ENCODE results near the gene DNAH17.

DNAH17 gene

DNA sequence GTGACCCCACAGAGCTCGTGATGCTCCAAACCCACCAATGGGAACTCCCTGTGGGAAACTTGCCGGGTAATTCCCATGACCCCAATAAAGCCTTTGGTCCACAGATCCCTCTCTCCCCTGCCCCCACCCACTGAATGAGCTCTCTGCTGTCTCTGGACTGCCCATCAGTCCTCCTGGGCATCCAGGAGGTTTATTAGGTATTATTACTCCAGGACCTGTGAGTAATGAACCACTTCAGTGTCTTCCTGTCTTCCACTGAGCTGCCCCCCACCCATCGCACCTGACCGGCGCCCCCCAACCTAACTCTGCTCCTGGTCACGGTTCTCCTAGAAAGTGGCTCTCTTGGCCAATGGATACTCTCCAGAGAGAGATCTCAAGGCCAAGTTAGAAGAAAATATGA lies 28.7 kb upstream of the DNAH17 start:
- H3K9me3 ChIP-seq (replicated peaks; ENCODE audit: insufficient read depth, low read length): no peaks in the 10 kb centered on the region

GRCh38 chr17:78605429-78605828 lies 28.2 kb upstream of the DNAH17 start:
- TF ChIP-seq, protein P1, sequence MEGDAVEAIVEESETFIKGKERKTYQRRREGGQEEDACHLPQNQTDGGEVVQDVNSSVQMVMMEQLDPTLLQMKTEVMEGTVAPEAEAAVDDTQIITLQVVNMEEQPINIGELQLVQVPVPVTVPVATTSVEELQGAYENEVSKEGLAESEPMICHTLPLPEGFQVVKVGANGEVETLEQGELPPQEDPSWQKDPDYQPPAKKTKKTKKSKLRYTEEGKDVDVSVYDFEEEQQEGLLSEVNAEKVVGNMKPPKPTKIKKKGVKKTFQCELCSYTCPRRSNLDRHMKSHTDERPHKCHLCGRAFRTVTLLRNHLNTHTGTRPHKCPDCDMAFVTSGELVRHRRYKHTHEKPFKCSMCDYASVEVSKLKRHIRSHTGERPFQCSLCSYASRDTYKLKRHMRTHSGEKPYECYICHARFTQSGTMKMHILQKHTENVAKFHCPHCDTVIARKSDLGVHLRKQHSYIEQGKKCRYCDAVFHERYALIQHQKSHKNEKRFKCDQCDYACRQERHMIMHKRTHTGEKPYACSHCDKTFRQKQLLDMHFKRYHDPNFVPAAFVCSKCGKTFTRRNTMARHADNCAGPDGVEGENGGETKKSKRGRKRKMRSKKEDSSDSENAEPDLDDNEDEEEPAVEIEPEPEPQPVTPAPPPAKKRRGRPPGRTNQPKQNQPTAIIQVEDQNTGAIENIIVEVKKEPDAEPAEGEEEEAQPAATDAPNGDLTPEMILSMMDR (IDR thresholded peaks at IDR 0.05; ENCODE audit: low read length): no peak
- TF ChIP-seq EZH2 (optimal IDR thresholded peaks at IDR 0.05; ENCODE audit: low read depth, low read length) (no peak), EZH2phosphoT487 (IDR thresholded peaks at IDR 0.05; ENCODE audit: low read length) (no peak)
- Histone ChIP-seq H2AFZ (ENCODE audit: low read length) (no peak overlapping the region), H3K4me1 (ENCODE audit: low read length) (no peaks in the 10 kb centered on the region), H4K20me1 (ENCODE audit: insufficient read depth, low read length) (no peaks in the 10 kb centered on the region), H3K9me2 (replicated peaks; ENCODE audit: insufficient read depth, low read length) (no peaks in the 10 kb centered on the region), H3K79me2 (ENCODE audit: low read length) (no peaks in the 10 kb centered on the region), H3K4me3 (ENCODE audit: low read length) (no peak overlapping the region), H3F3A (ENCODE audit: insufficient read depth, low read length) (no peaks in the 10 kb centered on the region), H3K4me2 (ENCODE audit: low read depth, low read length) (no peak overlapping the region), H3K27me3 (replicated peaks; ENCODE audit: insufficient read depth, low read length) (peaks cover 89% of the 10 kb centered on the region), H3K9ac (ENCODE audit: low read length) (no peak overlapping the region), H3K9me3 (replicated peaks; ENCODE audit: insufficient read depth, low read length) (no peaks in the 10 kb centered on the region), H3K36me3 (replicated peaks; ENCODE audit: insufficient read depth, low read length) (no peaks in the 10 kb centered on the region), H3K27ac (ENCODE audit: low read length) (no peak overlapping the region)
- DNase-seq: no peak

More for the DNA sequence above, 28.7 kb upstream of the DNAH17 start:
- no peaks in the 10 kb centered on the region for H3F3A ChIP-seq (ENCODE audit: insufficient read depth, low read length)
- H2AFZ ChIP-seq (ENCODE audit: low read length): no peak overlapping the region
- H3K27ac ChIP-seq (ENCODE audit: low read length): no peak overlapping the region
- no peaks in the 10 kb centered on the region for H4K20me1 ChIP-seq (ENCODE audit: insufficient read depth, low read length)
- H3K4me3 ChIP-seq (ENCODE audit: low read length): no peak overlapping the region
- no peaks in the 10 kb centered on the region for H3K36me3 ChIP-seq (replicated peaks; ENCODE audit: insufficient read depth, low read length)
- no peaks in the 10 kb centered on the region for H3K4me1 ChIP-seq (ENCODE audit: low read length)
- TF ChIP-seq, protein P1 (IDR thresholded peaks at IDR 0.05; ENCODE audit: low read length): no peak
- TF ChIP-seq EZH2 (optimal IDR thresholded peaks at IDR 0.05; ENCODE audit: low read depth, low read length) (no peak), EZH2phosphoT487 (IDR thresholded peaks at IDR 0.05; ENCODE audit: low read length) (no peak)
- peaks cover 89% of the 10 kb centered on the region for H3K27me3 ChIP-seq (replicated peaks; ENCODE audit: insufficient read depth, low read length)
- H3K9me2 ChIP-seq (replicated peaks; ENCODE audit: insufficient read depth, low read length): no peaks in the 10 kb centered on the region
- H3K4me2 ChIP-seq (ENCODE audit: low read depth, low read length): no peak overlapping the region
- no peak for DNase-seq
- H3K79me2 ChIP-seq (ENCODE audit: low read length): no peaks in the 10 kb centered on the region
- no peak overlapping the region for H3K9ac ChIP-seq (ENCODE audit: low read length)

DNA sequence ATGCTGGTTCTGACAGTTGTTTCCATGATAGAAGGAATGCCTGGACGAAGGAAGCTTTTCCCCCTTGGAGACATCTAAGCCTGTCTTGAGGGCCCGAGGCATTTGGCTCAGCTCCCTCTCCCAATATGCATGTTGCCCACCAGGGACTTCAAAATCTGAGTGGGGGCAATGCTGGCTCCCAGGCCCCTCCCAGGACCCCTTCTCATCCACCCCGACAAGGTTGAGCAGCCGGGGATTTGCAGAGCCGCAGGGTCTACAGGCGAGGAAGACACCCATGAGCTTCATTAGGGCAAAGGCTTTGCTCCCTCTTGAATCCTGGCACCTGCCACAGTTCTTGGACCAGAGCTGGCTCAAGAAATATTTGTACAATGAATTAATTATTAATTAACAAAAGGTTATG lies 25.1 kb upstream of the DNAH17 start:
- Histone ChIP-seq H3K9ac (ENCODE audit: low read length) (no peak overlapping the region), H3K4me3 (ENCODE audit: low read length) (no peak overlapping the region), H3K9me3 (replicated peaks; ENCODE audit: insufficient read depth, low read length) (no peaks in the 10 kb centered on the region), H3K4me1 (ENCODE audit: low read length) (no peaks in the 10 kb centered on the region), H3K9me2 (replicated peaks; ENCODE audit: insufficient read depth, low read length) (no peaks in the 10 kb centered on the region), H3F3A (ENCODE audit: insufficient read depth, low read length) (no peaks in the 10 kb centered on the region), H3K27me3 (replicated peaks; ENCODE audit: insufficient read depth, low read length) (peaks cover 86% of the 10 kb centered on the region), H3K79me2 (ENCODE audit: low read length) (no peaks in the 10 kb centered on the region), H3K27ac (ENCODE audit: low read length) (no peak overlapping the region), H3K36me3 (replicated peaks; ENCODE audit: insufficient read depth, low read length) (no peaks in the 10 kb centered on the region), H4K20me1 (ENCODE audit: insufficient read depth, low read length) (no peaks in the 10 kb centered on the region), H2AFZ (ENCODE audit: low read length) (no peak overlapping the region), H3K4me2 (ENCODE audit: low read depth, low read length) (no peak overlapping the region)
- TF ChIP-seq EZH2phosphoT487 (IDR thresholded peaks at IDR 0.05; ENCODE audit: low read length) (no peak), EZH2 (optimal IDR thresholded peaks at IDR 0.05; ENCODE audit: low read depth, low read length) (no peak)
- TF ChIP-seq, protein P1 (IDR thresholded peaks at IDR 0.05; ENCODE audit: low read length): no peak
- DNase-seq: no peak

Measured in MM.1S (cell line).